Endometrial microvascular endothelial cells (primary cell): ENCODE data around the gene XCR1. TPM values are rescaled to one million over a fixed set of nuclear protein-coding genes. Genes with fewer than 3 reads are reported as not detected.

Source experiments
- in situ Hi-C: cut with HindIII; loops from 2 replicates; pipeline ENCODE4 v1.10.0; 2017; ENCODE audit warnings: low sequenced_read_pairs, low pct_unique_long_range_greater_than_20kb; ENCODE audit errors: inconsistent ontology term
- total RNA-seq: library from RNA; depleted of rRNA; stranded (reverse); fragments of >200 nt; gene quantifications from one replicate; pipeline ENCODE4 v1.2.3, GENCODE V29; 2015; ENCODE audit errors: inconsistent ontology term

The XCR1 gene
- total RNA-seq, 1 donor from 2014 or later: not detected

DNA sequence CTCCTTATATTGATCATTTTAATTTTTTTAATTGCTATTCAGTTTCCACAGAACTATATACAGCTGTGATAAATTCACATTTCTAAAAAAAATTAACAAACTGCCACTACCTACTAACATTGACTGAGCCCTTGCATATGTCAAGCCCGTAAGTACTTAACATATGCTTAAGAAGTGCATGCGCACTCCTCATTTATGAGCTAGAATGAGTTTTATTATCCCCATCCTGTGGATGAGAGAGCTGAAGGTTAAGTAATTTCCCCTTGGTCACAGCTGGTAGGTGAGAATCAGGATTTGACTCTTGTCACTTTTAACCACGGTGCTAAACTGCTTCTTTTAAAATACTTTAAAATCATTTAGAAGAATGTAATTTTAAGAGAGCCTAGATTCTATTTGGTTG lies 58.2 kb downstream of the XCR1 start:
- in situ Hi-C loops: no loop called here

DNA sequence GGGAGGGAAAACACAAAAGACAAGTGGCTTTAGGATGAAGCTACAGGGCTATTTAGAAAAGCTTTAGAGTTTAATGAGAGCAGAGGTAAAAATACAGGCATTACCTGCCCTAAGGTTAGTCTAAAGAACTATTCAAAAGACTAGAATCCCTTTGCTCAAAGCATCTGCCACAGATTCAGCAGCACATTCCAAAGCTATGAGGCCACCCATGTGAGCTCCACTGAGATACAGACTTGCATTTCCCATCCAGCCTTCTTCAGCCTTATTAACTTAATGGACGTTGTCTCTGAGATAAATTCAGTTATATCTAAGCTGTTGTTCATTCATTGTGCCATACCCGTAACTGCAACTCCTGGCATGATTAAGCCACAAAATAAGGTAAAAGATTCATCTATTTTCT lies 58.6 kb downstream of the XCR1 start:
- in situ Hi-C loops: no loop called here

DNA sequence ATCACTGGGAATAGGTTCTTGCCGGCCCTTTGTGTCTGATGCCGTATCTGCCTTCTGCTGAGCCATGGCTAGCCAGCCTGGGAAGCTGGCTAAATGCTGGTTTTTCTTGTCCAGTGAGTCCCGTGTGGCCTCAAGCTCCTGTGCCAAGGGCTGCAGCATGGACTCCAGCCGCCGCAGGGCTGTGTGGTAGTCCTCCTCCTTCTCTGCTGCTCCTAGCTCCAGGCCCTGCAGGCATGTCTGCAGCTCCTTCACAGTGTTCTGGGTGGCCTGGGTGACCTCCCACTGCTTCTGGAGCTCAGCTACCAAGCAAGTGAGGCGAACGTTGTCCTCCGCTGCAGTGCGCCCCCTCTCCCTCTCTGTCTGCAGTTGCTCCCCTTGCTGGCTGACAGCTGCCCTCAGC lies 59.1 kb downstream of the XCR1 start:
- in situ Hi-C loops: no loop called here

DNA sequence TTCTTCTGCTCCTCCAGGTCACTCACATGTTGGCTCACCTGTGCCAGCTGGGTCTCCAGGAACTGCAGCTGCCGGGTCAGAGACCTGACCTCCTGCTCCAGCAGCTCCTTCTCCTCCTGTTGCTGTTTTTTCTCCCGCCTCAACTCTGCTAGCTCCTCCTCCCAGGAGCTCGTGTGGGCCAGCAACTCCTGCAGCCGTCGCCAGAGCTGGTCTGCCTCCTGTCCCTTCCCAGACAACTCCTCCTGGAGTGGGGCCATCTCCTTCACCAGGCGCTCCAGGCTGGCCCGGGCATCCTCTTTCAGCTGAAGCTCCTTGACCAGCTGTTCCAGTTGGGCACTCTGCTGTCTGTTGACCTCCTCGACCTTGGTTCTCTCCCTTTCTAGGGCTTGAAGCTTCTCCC lies 59.6 kb downstream of the XCR1 start:
- in situ Hi-C loops: no loop called here

Other genes with a start within 250 kb of the XCR1 start
- gene SLC6A20, start 230.9 kb downstream of the XCR1 start, total RNA-seq: not detected
- gene LZTFL1, start 185.4 kb downstream of the XCR1 start, total RNA-seq: 4.5 TPM
- gene CCR9, start 140.9 kb downstream of the XCR1 start, total RNA-seq: not detected
- not detected for gene CXCR6, start 84.0 kb downstream of the XCR1 start, total RNA-seq
- gene FYCO1, start 31.7 kb downstream of the XCR1 start, total RNA-seq: 13.4 TPM
- gene CCR1, start 180.8 kb upstream of the XCR1 start, total RNA-seq: not detected
- gene CCR3, start 215.0 kb upstream of the XCR1 start, total RNA-seq: not detected